Naive thymus-derived CD4-positive, alpha-beta T cell (primary cell): ENCODE measurements around the gene GRK5. TPM values are rescaled to one million over a fixed set of nuclear protein-coding genes. Genes with fewer than 3 reads are reported as not detected.

Experiments
- ATAC-seq: fragments of 150-1000 bp; cut with Tn5 transposase; 2 replicates; pipeline ENCODE4 v1.10.0; 2021; ENCODE audit warnings: mild to moderate bottlenecking, moderate library complexity
- CTCF ChIA-PET: fragments of 350-600 bp; sonication (Branson Sonifier 250); formaldehyde crosslinking; loops from one replicate; lab custom pipeline; 2021; ENCODE audit warnings: antibody characterized with exemption; lab: Charles Lee
- POLR2A ChIA-PET: fragments of 350-600 bp; sonication (Branson Sonifier 250); formaldehyde crosslinking; loops from one replicate; lab custom pipeline; 2021; ENCODE audit warnings: antibody characterized with exemption, inconsistent platforms; lab: Charles Lee
- DNase-seq, 9 donors: peaks; one replicate each; pipeline versions ENCODE4 v3.0.0 to v3.0.0-alpha.2; 2020 to 2022; ENCODE audit warnings: mixed read lengths in 1 of 9
- H3K27ac ChIP-seq: one replicate; pipeline ENCODE4 v1.7.0; 2013; ENCODE audit warnings: mild to moderate bottlenecking, low read depth, low read length, moderate library complexity
- H3K27me3 ChIP-seq, 2 donors: one replicate each; pipeline ENCODE4 v1.7.0; 2013; ENCODE audit warnings: low read length in 2 of 2, mild to moderate bottlenecking in 2 of 2, moderate library complexity in 2 of 2; ENCODE audit not compliant: control insufficient read depth in 2 of 2, insufficient read depth in 2 of 2
- H3K36me3 ChIP-seq, 3 experiments: 1 replicate in 2 of 3; 2 replicates in 1 of 3; pipeline ENCODE4 v1.7.0; 2013; ENCODE audit warnings: low read length in 3 of 3, mild to moderate bottlenecking in 3 of 3, moderate library complexity in 1 of 3; ENCODE audit not compliant: insufficient read depth in 3 of 3, control insufficient read depth in 2 of 3
- H3K4me1 ChIP-seq, 2 donors: one replicate each; pipeline ENCODE4 v1.7.0; 2013; ENCODE audit warnings: low read length in 2 of 2, mild to moderate bottlenecking in 2 of 2, moderate library complexity in 1 of 2; ENCODE audit not compliant: control insufficient read depth in 2 of 2, insufficient read depth in 2 of 2
- H3K4me3 ChIP-seq: 2 replicates; pipeline ENCODE4 v1.7.0; 2013; ENCODE audit warnings: mild to moderate bottlenecking, low read length
- H3K9me3 ChIP-seq, 3 experiments: 1 replicate in 2 of 3; 2 replicates in 1 of 3; pipeline ENCODE4 v1.7.0; 2013; ENCODE audit warnings: low read length in 3 of 3; ENCODE audit not compliant: control insufficient read depth in 2 of 3
- H3K27ac Mint-ChIP-seq, 9 donors: one replicate each; pipeline ENCODE4 v1.8.0; 2020 to 2022; ENCODE audit warnings: mixed read lengths in 9 of 9, mild to moderate bottlenecking in 8 of 9, moderate library complexity in 5 of 9, inconsistent platforms in 2 of 9
- H3K27me3 Mint-ChIP-seq, 5 donors: one replicate each; pipeline ENCODE4 v1.8.0; 2021 to 2022; ENCODE audit warnings: mixed read lengths in 5 of 5, mild to moderate bottlenecking in 1 of 5
- H3K36me3 Mint-ChIP-seq, 5 donors: one replicate each; pipeline ENCODE4 v1.8.0; 2020 to 2022; ENCODE audit warnings: mixed read lengths in 5 of 5, mild to moderate bottlenecking in 3 of 5, inconsistent platforms in 1 of 5
- H3K4me1 Mint-ChIP-seq, 7 donors: one replicate each; pipeline ENCODE4 v1.8.0; 2020 to 2022; ENCODE audit warnings: mixed read lengths in 7 of 7, mild to moderate bottlenecking in 3 of 7, inconsistent platforms in 1 of 7
- H3K4me3 Mint-ChIP-seq, 10 donors: one replicate each; pipeline ENCODE4 v1.8.0; 2020 to 2022; ENCODE audit warnings: mild to moderate bottlenecking in 10 of 10, mixed read lengths in 10 of 10, moderate library complexity in 6 of 10, inconsistent platforms in 2 of 10
- H3K9me3 Mint-ChIP-seq, 11 donors: one replicate each; pipeline ENCODE4 v1.8.0; 2020 to 2022; ENCODE audit warnings: mixed read lengths in 11 of 11, mild to moderate bottlenecking in 4 of 11, inconsistent platforms in 1 of 11, moderate library complexity in 1 of 11
- intact Hi-C, 2 donors: fragments of 100-400 bp; cut with micrococcal nuclease; formaldehyde crosslinking; loops; one replicate each; pipeline ENCODE4 v1.15.1; 2023
- polyA plus RNA-seq, 2 donors: library from polyadenylated mRNA; unstranded; fragments of 300-500 nt; fragmentation: Illumina TruSeq; gene quantifications; one replicate each; pipeline ENCODE4 v1.2.3, GENCODE V29; 2021
- total RNA-seq, 6 experiments: library from RNA in 5 of 6; stranded (reverse) in 5 of 6; gene quantifications; 1 replicate in 5 of 6; 2 replicates in 1 of 6; pipeline ENCODE4 v1.2.3 and lab custom pipeline; 2021 to 2026

The GRK5 gene
- total RNA-seq (10 to 100 TPM; 20.3 to 45.2 (median 34.2) TPM), polyA plus RNA-seq (10 to 100 TPM; 16.4 to 30.3 TPM), total RNA-seq (lab: John Stamatoyannopoulos, UW) (47.0 reads per million, percentile 70 among the genes with 10 or more reads in this experiment)

GRCh38 chr10:119207366-119207666, at the start of gene GRK5:
TSS of gene GRK5 (plus strand) at chr10:119207571. CDS start at chr10:119207918, 347 bp downstream.
- intact Hi-C loops: loop anchor here (1.0 to 10.0 kb wide), 15 partner anchors 29 to 666 kb away; partner anchors contain the start of genes PRDX3 (in 2 of the 2), CACUL1 (in 1 of the 2), DENND10 (in 1 of the 2) and EIF3A (in 1 of the 2)
- H3K27ac ChIP-seq: peak within 1 kb of the TSS; percentile 89
- ATAC-seq: peak; percentile 91
- Mint-ChIP-seq H3K4me3 (peak within 1 kb of the TSS; percentile 94 to 98 (median 97)), H3K9me3 (no peaks in the 10 kb centered on the region), H3K4me1 (peaks cover 41 to 48% (median 44%) of the 10 kb centered on the region in 7 donors), H3K27me3 (no peaks in the 10 kb centered on the region), H3K36me3 (no peaks in the 10 kb centered on the region), H3K27ac (peak within 1 kb of the TSS; percentile 91 to 99 (median 96))
- DNase-seq: peak; percentile 96 to 99 (median 98)
- H3K27me3 ChIP-seq: no peaks in the 10 kb centered on the region
- POLR2A ChIA-PET: interaction anchor here (0.6 to 7.3 kb wide), 12 partner anchors 30 to 334 kb away, joined by 3 to 65 read pairs (median 3); partner anchors contain the start of gene RGS10
- no peaks in the 10 kb centered on the region for H3K36me3 ChIP-seq
- CTCF ChIA-PET: interaction anchor here (0.6 to 2.7 kb wide), 24 partner anchors 9 to 657 kb away, joined by 3 to 36 read pairs (median 4); partner anchors contain the start of gene RGS10
- H3K4me3 ChIP-seq: peak within 1 kb of the TSS; percentile 75
- H3K4me1 ChIP-seq: peaks cover 23 to 35% of the 10 kb centered on the region in 2 donors
- H3K9me3 ChIP-seq: no peaks in the 10 kb centered on the region

DNA sequence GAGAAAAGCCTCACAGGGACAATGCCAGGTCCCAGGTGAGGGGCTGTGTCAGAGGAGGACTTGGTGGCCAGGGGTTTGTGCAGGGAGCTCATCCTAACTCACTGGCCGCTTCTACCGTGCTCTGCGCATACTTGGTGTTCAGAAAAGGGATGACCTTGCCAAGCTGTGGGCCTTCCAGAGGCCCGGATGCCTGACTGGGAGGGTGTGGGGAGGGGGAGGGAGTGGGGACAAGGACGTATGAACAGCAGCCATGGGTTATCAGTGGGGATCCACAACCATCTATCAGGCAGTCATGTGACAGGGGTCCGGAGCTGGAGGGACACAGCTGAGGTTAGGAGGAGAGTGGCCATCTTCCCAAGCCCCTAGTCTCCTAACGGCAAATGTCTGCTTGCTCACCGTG, 48.0 kb upstream of the GRK5 start:
- Mint-ChIP-seq H3K27me3 (no peaks in the 10 kb centered on the region), H3K36me3 (peaks cover 9 to 47% (median 19%) of the 10 kb centered on the region in 5 donors), H3K4me3 (peak overlapping the region in 1 of 10 donors; percentile 37), H3K4me1 (peaks cover 6 to 17% (median 13%) of the 10 kb centered on the region in 7 donors), H3K27ac (no peak overlapping the region), H3K9me3 (no peaks in the 10 kb centered on the region)
- no peak overlapping the region for H3K4me3 ChIP-seq
- CTCF ChIA-PET: no interaction called here
- intact Hi-C loops: no loop called here
- H3K27ac ChIP-seq: no peak overlapping the region
- DNase-seq: no peak
- H3K9me3 ChIP-seq: no peaks in the 10 kb centered on the region
- no peaks in the 10 kb centered on the region for H3K27me3 ChIP-seq
- H3K36me3 ChIP-seq: peaks cover 0 to 56% (median 0%) of the 10 kb centered on the region in 3 experiments
- POLR2A ChIA-PET: no interaction called here
- H3K4me1 ChIP-seq: peaks cover under 1% of the 10 kb centered on the region in 2 donors
- ATAC-seq: no peak

- Histone ChIP-seq H3K27ac (no peak overlapping the region), H3K9me3 (no peaks in the 10 kb centered on the region), H3K36me3 (peaks cover 0 to 36% (median 0%) of the 10 kb centered on the region in 3 experiments), H3K4me1 (peaks cover 12 to 15% of the 10 kb centered on the region in 2 donors), H3K4me3 (no peak overlapping the region), H3K27me3 (no peaks in the 10 kb centered on the region)
- ATAC-seq (no peak), DNase-seq (no peak)
- Mint-ChIP-seq H3K36me3 (peaks cover 4 to 26% (median 10%) of the 10 kb centered on the region in 5 donors), H3K9me3 (no peaks in the 10 kb centered on the region), H3K4me3 (no peak overlapping the region), H3K4me1 (peaks cover 19 to 33% (median 25%) of the 10 kb centered on the region in 7 donors), H3K27me3 (no peaks in the 10 kb centered on the region), H3K27ac (peak overlapping the region in 3 of 9 donors; percentile 2 to 45 (median 16))
- intact Hi-C loops: no loop called here
- ChIA-PET POLR2A (interaction anchor here (0.7 kb wide), 1 partner anchor 221 kb away, joined by 3 read pairs; no protein-coding TSS in a partner anchor), CTCF (interaction anchor here (0.6 kb wide), 2 partner anchors 39 to 47 kb away, joined by 3 read pairs; no protein-coding TSS in a partner anchor)
Measured at GRCh38 chr10:119161680-119162451, 45.5 kb upstream of the GRK5 start.

GRCh38 chr10:119162452-119163092, 44.8 kb upstream of the GRK5 start:
- H3K27ac Mint-ChIP-seq: peak overlapping the region in 5 of 9 donors; percentile 2 to 67 (median 32)
- H3K4me1 Mint-ChIP-seq: peaks cover 22 to 39% (median 32%) of the 10 kb centered on the region in 7 donors
- no peaks in the 10 kb centered on the region for H3K27me3 ChIP-seq
- CTCF ChIA-PET: interaction anchor here (0.6 kb wide), 1 partner anchor 46 kb away, joined by 3 read pairs; no protein-coding TSS in a partner anchor
- intact Hi-C loops: no loop called here
- H3K9me3 ChIP-seq: no peaks in the 10 kb centered on the region
- DNase-seq (no peak), ATAC-seq (no peak)
- no peak overlapping the region for H3K27ac ChIP-seq
- peak overlapping the region in 1 of 10 donors; percentile 60 for H3K4me3 Mint-ChIP-seq
- peaks cover 0 to 34% (median 0%) of the 10 kb centered on the region in 3 experiments for H3K36me3 ChIP-seq
- peaks cover 4 to 25% (median 10%) of the 10 kb centered on the region in 5 donors for H3K36me3 Mint-ChIP-seq
- no peaks in the 10 kb centered on the region for H3K27me3 Mint-ChIP-seq
- peaks cover 12 to 15% of the 10 kb centered on the region in 2 donors for H3K4me1 ChIP-seq
- POLR2A ChIA-PET: no interaction called here
- no peaks in the 10 kb centered on the region for H3K9me3 Mint-ChIP-seq
- H3K4me3 ChIP-seq: no peak overlapping the region

DNA sequence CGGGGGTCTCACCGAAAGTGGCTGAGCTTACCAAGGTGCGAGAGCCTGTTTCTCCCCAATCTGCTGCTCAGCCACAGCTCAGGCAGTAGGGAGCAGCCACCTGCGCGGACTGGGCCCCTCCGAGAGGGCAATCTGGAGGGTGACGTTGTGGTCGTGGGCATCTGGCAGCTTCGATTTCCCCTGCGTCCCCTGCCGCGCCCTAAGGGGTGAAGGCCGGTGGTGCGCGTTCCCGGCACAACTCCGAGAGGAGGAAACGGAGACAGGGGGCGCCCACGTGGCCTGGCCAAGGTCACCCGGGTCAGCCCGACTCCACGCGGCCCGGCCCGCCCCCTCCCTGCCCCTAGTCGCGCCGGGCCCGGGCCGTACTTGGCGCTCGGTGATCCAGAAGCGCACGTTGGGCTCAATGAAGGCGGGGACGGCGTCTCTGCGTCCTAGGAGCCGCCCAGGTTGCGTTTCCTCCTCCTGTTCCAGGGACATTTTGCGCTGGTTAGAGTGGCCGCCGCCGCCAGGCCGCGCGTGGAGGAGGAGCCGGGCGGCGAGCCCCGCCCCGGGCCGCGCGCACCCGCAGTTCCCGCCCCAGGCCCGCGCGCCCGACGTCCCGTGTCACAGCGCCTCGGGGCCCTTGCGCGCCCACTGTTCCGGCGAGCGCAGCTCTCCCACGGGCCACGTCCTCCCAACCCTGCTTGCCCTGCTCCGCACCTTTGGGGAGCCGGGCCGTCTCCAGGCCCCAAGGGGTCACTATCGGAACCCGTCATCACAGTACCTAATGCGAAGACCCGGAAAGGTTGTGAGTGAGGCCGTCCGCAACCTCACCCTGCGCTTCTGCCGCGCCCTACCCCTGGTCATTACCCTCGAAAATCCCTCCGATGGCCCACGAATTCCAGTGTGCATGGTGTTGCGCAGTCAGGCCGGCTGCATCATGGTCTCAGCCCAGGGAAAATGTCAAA, 41.9 kb upstream of the GRK5 start, which contains the start of gene SFXN4:
Gene SFXN4 (minus strand): TSS at position 544 of the 947 bp plus-strand sequence. CDS start 67 bp downstream, at position 477.
- H3K9me3 ChIP-seq: no peaks in the 10 kb centered on the region
- Mint-ChIP-seq H3K27me3 (no peaks in the 10 kb centered on the region), H3K27ac (peak within 1 kb of the TSS; percentile 85 to 98 (median 95)), H3K9me3 (no peaks in the 10 kb centered on the region), H3K4me3 (peak within 1 kb of the TSS; percentile 89 to 95 (median 92)), H3K36me3 (peaks cover 7 to 28% (median 17%) of the 10 kb centered on the region in 5 donors), H3K4me1 (peaks cover 22 to 39% (median 32%) of the 10 kb centered on the region in 7 donors)
- H3K27ac ChIP-seq: peak within 1 kb of the TSS; percentile 88
- peaks cover 0 to 43% (median 18%) of the 10 kb centered on the region in 3 experiments for H3K36me3 ChIP-seq
- H3K4me3 ChIP-seq: peak within 1 kb of the TSS; percentile 95
- DNase-seq: peak; percentile 72 to 87 (median 84)
- ChIA-PET POLR2A (interaction anchor here (0.5 to 1.3 kb wide), 11 partner anchors 9 to 707 kb away, joined by 3 to 5 read pairs (median 3); partner anchors contain the start of genes DENND10, EIF3A and MCMBP), CTCF (interaction anchor here (0.7 kb wide), 1 partner anchor 23 kb away, joined by 3 read pairs; no protein-coding TSS in a partner anchor)
- peak; percentile 98 for ATAC-seq
- H3K4me1 ChIP-seq: peaks cover 12 to 15% of the 10 kb centered on the region in 2 donors
- no peaks in the 10 kb centered on the region for H3K27me3 ChIP-seq
- intact Hi-C loops: loop anchor here (1.0 to 2.0 kb wide), 14 partner anchors 13 to 707 kb away; partner anchors contain the start of genes BAG3 (in 2 of the 2), DENND10 (in 2 of the 2), EIF3A (in 2 of the 2) and PRDX3 (in 2 of the 2)
